DND-41 (cell line): ENCODE data around the gene AFF2.

ENCODE experiments used
- EZH2 ChIP-seq: IDR thresholded peaks from 3 replicates; pipeline ENCODE4 v1.6.1; 2012; ENCODE audit warnings: borderline replicate concordance, low read depth, mild to moderate bottlenecking, moderate library complexity, low read length, inconsistent platforms; ENCODE audit not compliant: severe bottlenecking
- TF ChIP-seq, protein P1 (sequence below): IDR thresholded peaks from 2 replicates; pipeline ENCODE4 v1.5.1; 2012; ENCODE audit warnings: borderline replicate concordance, low read length, moderate library complexity, mild to moderate bottlenecking; ENCODE audit not compliant: poor library complexity, severe bottlenecking; ENCODE audit errors: extremely low read depth

DNA sequence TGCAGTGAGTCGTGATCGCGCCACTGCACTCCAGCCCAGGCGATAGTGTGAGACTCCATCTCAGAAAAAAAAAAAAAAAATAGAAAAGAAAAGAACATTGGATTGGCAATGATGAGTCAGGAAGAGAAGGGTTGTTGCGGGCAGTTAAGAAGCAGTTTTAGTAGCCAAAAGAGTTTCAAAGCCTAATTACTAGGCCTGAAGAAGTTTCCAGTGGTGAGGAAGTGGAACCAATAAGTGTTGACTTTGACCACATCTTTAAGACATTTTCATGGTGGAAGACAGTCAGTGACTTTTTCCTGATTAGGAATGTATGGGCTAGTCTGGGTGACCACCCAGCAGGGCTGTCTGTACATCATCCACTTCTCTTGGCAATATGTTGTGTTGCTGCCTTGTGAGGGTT, 442.3 kb downstream of the AFF2 start:
- TF ChIP-seq, protein P1, sequence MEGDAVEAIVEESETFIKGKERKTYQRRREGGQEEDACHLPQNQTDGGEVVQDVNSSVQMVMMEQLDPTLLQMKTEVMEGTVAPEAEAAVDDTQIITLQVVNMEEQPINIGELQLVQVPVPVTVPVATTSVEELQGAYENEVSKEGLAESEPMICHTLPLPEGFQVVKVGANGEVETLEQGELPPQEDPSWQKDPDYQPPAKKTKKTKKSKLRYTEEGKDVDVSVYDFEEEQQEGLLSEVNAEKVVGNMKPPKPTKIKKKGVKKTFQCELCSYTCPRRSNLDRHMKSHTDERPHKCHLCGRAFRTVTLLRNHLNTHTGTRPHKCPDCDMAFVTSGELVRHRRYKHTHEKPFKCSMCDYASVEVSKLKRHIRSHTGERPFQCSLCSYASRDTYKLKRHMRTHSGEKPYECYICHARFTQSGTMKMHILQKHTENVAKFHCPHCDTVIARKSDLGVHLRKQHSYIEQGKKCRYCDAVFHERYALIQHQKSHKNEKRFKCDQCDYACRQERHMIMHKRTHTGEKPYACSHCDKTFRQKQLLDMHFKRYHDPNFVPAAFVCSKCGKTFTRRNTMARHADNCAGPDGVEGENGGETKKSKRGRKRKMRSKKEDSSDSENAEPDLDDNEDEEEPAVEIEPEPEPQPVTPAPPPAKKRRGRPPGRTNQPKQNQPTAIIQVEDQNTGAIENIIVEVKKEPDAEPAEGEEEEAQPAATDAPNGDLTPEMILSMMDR = no peak
- no peak for TF ChIP-seq EZH2
